Breast epithelium (tissue), 3 donors: ENCODE data around the gene MANBA.

Experiments
- POLR2A ChIP-seq: fragments of 450-650 bp; IDR thresholded peaks from one replicate; pipeline ENCODE4 v1.6.1; 2016; ENCODE audit warnings: antibody characterized with exemption, mild to moderate bottlenecking, moderate library complexity
- TF ChIP-seq, protein P1 (sequence below), 3 donors: fragments of 450-650 bp; IDR thresholded peaks; one replicate each; pipeline ENCODE4 v1.5.1; 2016 to 2017; ENCODE audit warnings: antibody characterized with exemption in 3 of 3, mild to moderate bottlenecking in 3 of 3, moderate library complexity in 3 of 3

DNA sequence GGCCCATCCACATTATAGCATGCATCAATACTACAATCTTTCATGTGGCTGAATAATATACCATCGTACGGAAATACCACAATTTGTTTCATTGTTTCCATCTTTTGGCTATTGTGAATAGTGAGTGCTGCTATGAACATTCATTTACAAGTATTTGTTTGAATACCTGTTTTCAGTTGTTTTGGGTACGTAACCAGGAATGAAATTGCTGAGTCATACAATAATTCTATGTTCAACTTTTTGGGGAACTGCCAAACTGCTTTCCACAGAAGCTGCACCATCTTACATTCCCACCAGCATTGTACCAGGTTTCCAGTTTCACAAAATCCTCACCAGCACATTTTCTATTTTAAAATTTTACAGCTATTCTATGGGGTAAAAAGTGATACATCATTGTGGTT, 28.5 kb upstream of the MANBA start:
- TF ChIP-seq, protein P1, sequence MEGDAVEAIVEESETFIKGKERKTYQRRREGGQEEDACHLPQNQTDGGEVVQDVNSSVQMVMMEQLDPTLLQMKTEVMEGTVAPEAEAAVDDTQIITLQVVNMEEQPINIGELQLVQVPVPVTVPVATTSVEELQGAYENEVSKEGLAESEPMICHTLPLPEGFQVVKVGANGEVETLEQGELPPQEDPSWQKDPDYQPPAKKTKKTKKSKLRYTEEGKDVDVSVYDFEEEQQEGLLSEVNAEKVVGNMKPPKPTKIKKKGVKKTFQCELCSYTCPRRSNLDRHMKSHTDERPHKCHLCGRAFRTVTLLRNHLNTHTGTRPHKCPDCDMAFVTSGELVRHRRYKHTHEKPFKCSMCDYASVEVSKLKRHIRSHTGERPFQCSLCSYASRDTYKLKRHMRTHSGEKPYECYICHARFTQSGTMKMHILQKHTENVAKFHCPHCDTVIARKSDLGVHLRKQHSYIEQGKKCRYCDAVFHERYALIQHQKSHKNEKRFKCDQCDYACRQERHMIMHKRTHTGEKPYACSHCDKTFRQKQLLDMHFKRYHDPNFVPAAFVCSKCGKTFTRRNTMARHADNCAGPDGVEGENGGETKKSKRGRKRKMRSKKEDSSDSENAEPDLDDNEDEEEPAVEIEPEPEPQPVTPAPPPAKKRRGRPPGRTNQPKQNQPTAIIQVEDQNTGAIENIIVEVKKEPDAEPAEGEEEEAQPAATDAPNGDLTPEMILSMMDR (IDR thresholded peaks at IDR 0.05) = no peak
- no peak for TF ChIP-seq POLR2A
